Activated CD8-positive, alpha-beta T cell treated with anti-CD3 and anti-CD28 coated beads for 36 hours (primary cell): ENCODE results near the gene IL18R1. TPM values are rescaled to one million over a fixed set of nuclear protein-coding genes. Genes with fewer than 3 reads are reported as not detected.
A peak's percentile ranks its signal among the peaks of the same experiment; 100 is the strongest.

Experiments
- ATAC-seq: fragments of 200-7000 bp; cut with Tn5 transposase; one replicate; pipeline ENCODE4 v1.10.0; 2021; ENCODE audit warnings: mild to moderate bottlenecking, moderate library complexity
- CTCF ChIA-PET: fragments of 350-600 bp; sonication (Branson Sonifier 250); formaldehyde crosslinking; loops from one replicate; lab custom pipeline; 2021; ENCODE audit warnings: antibody characterized with exemption; lab: Charles Lee
- POLR2A ChIA-PET: fragments of 350-600 bp; sonication (Branson Sonifier 250); formaldehyde crosslinking; loops from one replicate; lab custom pipeline; 2021; ENCODE audit warnings: antibody characterized with exemption; lab: Charles Lee
- DNase-seq: peaks from one replicate; pipeline ENCODE4 v3.0.0-alpha.2; 2020
- H3K27ac Mint-ChIP-seq: one replicate; pipeline ENCODE4 v1.8.0; 2021; ENCODE audit warnings: mild to moderate bottlenecking, mixed read lengths
- H3K27me3 Mint-ChIP-seq: one replicate; pipeline ENCODE4 v1.8.0; 2021; ENCODE audit warnings: mixed read lengths
- H3K36me3 Mint-ChIP-seq: one replicate; pipeline ENCODE4 v1.8.0; 2021; ENCODE audit warnings: low read depth, mixed read lengths
- H3K4me1 Mint-ChIP-seq: one replicate; pipeline ENCODE4 v1.8.0; 2021; ENCODE audit warnings: low read depth, mixed read lengths
- H3K4me3 Mint-ChIP-seq: one replicate; pipeline ENCODE4 v1.8.0; 2021; ENCODE audit warnings: mild to moderate bottlenecking, moderate library complexity, mixed read lengths
- H3K9me3 Mint-ChIP-seq: one replicate; pipeline ENCODE4 v1.8.0; 2021; ENCODE audit warnings: mixed read lengths
- intact Hi-C: fragments of 100-400 bp; cut with micrococcal nuclease; formaldehyde crosslinking; loops from one replicate; pipeline ENCODE4 v1.10.0; 2022
- total RNA-seq, 2 experiments: library from RNA; stranded (reverse); gene quantifications; one replicate each; pipeline ENCODE4 v1.2.3, GENCODE V29; 2021
- TF ChIP-seq, protein P1 (sequence below): fragments of 200-600 bp; IDR thresholded peaks from one replicate; pipeline ENCODE4 v1.8.0; 2022; ENCODE audit warnings: antibody characterized with exemption, mild to moderate bottlenecking

Gene IL18R1
- total RNA-seq, 2 experiments from 2014 or later: 15.0 to 15.8 TPM

DNA sequence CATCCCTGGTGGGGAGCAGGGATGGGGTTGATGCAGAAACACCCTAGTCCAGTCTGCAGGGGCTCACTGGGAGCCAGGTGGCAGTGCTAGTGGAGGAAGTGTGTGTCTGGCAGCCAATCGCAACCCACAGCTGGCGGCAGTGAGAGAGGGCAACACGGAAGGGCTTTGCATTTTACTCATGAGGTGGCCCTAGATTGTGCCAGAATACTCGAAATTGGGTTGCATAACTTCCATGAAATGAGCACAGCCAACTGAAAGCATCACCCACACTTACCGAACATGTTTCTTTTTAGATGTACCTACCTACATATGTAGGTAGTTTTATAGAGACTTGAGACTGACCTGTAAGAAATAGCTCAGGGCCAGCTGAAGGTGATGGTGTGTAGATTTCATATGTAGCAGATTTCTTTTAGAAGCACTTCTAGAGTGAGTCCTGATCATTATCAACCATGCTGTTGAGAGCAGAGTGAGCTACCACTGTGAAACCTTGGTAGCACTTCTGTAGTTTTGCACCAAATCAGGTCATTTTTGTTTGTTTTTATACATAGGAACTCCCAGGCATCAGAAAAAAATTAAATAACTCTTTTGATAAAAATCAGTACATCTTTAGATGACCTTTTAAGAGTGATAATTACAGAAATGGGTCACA, 13.0 kb downstream of the IL18R1 start:
- Mint-ChIP-seq H3K27ac (peak overlapping the region; percentile 96), H3K4me1 (peaks cover 73% of the 10 kb centered on the region), H3K4me3 (peak overlapping the region; percentile 51), H3K9me3 (peaks cover 45% of the 10 kb centered on the region), H3K27me3 (no peaks in the 10 kb centered on the region), H3K36me3 (peaks cover 71% of the 10 kb centered on the region)
- DNase-seq (peak; percentile 34), ATAC-seq (peak; percentile 8)
- POLR2A ChIA-PET: interaction anchor here (0.7 to 1.4 kb wide), 6 partner anchors 11 to 115 kb away, joined by 3 to 4 read pairs (median 3); no protein-coding TSS in a partner anchor
- TF ChIP-seq, protein P1, sequence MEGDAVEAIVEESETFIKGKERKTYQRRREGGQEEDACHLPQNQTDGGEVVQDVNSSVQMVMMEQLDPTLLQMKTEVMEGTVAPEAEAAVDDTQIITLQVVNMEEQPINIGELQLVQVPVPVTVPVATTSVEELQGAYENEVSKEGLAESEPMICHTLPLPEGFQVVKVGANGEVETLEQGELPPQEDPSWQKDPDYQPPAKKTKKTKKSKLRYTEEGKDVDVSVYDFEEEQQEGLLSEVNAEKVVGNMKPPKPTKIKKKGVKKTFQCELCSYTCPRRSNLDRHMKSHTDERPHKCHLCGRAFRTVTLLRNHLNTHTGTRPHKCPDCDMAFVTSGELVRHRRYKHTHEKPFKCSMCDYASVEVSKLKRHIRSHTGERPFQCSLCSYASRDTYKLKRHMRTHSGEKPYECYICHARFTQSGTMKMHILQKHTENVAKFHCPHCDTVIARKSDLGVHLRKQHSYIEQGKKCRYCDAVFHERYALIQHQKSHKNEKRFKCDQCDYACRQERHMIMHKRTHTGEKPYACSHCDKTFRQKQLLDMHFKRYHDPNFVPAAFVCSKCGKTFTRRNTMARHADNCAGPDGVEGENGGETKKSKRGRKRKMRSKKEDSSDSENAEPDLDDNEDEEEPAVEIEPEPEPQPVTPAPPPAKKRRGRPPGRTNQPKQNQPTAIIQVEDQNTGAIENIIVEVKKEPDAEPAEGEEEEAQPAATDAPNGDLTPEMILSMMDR: no peak
- CTCF ChIA-PET: interaction anchor here (1.0 to 2.2 kb wide), 7 partner anchors 9 to 111 kb away, joined by 3 to 8 read pairs (median 4); partner anchors contain the start of gene IL18RAP
- intact Hi-C loops: loop anchor here (5.0 kb wide), 1 partner anchor 66 kb away; no protein-coding TSS in a partner anchor

- TF ChIP-seq, protein P1: no peak
- peaks cover 61% of the 10 kb centered on the region for H3K4me1 Mint-ChIP-seq
- ChIA-PET CTCF (interaction anchor here (1.4 kb wide), 2 partner anchors 39 to 74 kb away, joined by 3 to 4 read pairs; no protein-coding TSS in a partner anchor), POLR2A (no interaction called here)
- peaks cover 68% of the 10 kb centered on the region for H3K36me3 Mint-ChIP-seq
- no peak for ATAC-seq
- peaks cover 39% of the 10 kb centered on the region for H3K9me3 Mint-ChIP-seq
- H3K27ac Mint-ChIP-seq: no peak overlapping the region
- intact Hi-C loops: loop anchor here (5.0 kb wide), 1 partner anchor 68 kb away; no protein-coding TSS in a partner anchor
- H3K4me3 Mint-ChIP-seq: no peak overlapping the region
- H3K27me3 Mint-ChIP-seq: no peaks in the 10 kb centered on the region
- no peak for DNase-seq
Observed at GRCh38 chr2:102369866-102370265, 14.3 kb downstream of the IL18R1 start.

GRCh38 chr2:102376052-102376591, 20.5 kb downstream of the IL18R1 start:
- intact Hi-C loops: no loop called here
- H3K9me3 Mint-ChIP-seq: peaks cover 20% of the 10 kb centered on the region
- peak overlapping the region; percentile 6 for H3K27ac Mint-ChIP-seq
- H3K27me3 Mint-ChIP-seq: no peaks in the 10 kb centered on the region
- TF ChIP-seq, protein P1: no peak
- CTCF ChIA-PET: interaction anchor here (0.7 to 1.5 kb wide), 3 partner anchors 34 to 68 kb away, joined by 3 read pairs; no protein-coding TSS in a partner anchor
- POLR2A ChIA-PET: interaction anchor here (0.6 to 0.7 kb wide), 3 partner anchors 25 to 56 kb away, joined by 3 read pairs; no protein-coding TSS in a partner anchor
- peaks cover 24% of the 10 kb centered on the region for H3K4me1 Mint-ChIP-seq
- ATAC-seq (no peak), DNase-seq (no peak)
- H3K4me3 Mint-ChIP-seq: no peak overlapping the region
- peaks cover 68% of the 10 kb centered on the region for H3K36me3 Mint-ChIP-seq

DNA sequence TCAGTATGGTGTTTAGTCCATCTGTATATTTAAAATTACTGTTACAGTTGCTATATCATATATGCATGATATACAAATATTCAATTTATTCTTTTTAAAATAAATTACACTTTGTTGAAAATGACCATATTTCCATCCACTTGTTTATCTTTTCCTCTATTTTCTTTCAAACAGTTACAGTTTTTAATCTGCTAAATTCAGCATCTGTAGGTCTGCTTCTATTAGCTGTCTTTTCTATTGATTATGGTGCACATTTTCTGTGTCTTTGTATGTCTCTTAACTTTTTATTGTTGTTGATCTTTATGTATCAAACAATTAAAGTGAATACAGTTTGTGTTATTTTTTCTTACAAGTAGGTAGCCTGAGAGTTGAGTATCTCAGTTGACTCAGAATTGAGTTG, 28.1 kb downstream of the IL18R1 start:
- Mint-ChIP-seq H3K27me3 (no peaks in the 10 kb centered on the region), H3K27ac (no peak overlapping the region), H3K4me1 (peaks cover 10% of the 10 kb centered on the region), H3K36me3 (peaks cover 74% of the 10 kb centered on the region), H3K9me3 (peaks cover 16% of the 10 kb centered on the region), H3K4me3 (no peak overlapping the region)
- CTCF ChIA-PET: interaction anchor here (1.2 kb wide), 1 partner anchor 15 kb away, joined by 3 read pairs; no protein-coding TSS in a partner anchor
- ATAC-seq (no peak), DNase-seq (no peak)
- intact Hi-C loops: no loop called here
- TF ChIP-seq, protein P1: no peak
- POLR2A ChIA-PET: interaction anchor here (0.6 kb wide), 1 partner anchor 241 kb away, joined by 4 read pairs; the partner anchor contains the start of gene IL1R1
